B cell (primary cell): ENCODE results near the gene P2RX3. TPM values are rescaled to one million over a fixed set of nuclear protein-coding genes. Genes with fewer than 3 reads are reported as not detected.

Experiments used
- ATAC-seq: fragments of 200-7000 bp; cut with Tn5 transposase; one replicate; pipeline ENCODE4 v1.10.0; 2021; ENCODE audit warnings: low read depth, mild to moderate bottlenecking, moderate number of reproducible peaks, moderate library complexity
- CTCF ChIA-PET: fragments of 350-600 bp; sonication (Branson Sonifier 250); formaldehyde crosslinking; loops from one replicate; lab custom pipeline; 2021; ENCODE audit warnings: antibody characterized with exemption, inconsistent platforms; lab: Charles Lee
- POLR2A ChIA-PET: fragments of 350-600 bp; sonication (Branson Sonifier 250); formaldehyde crosslinking; loops from one replicate; lab custom pipeline; 2021; ENCODE audit warnings: antibody characterized with exemption; lab: Charles Lee
- DNase-seq: peaks from one replicate; pipeline ENCODE4 v3.0.0; 2013
- H2AFZ ChIP-seq: 2 replicates; pipeline ENCODE4 v1.6.1; 2012; ENCODE audit warnings: mild to moderate bottlenecking, low read depth, low read length; ENCODE audit not compliant: insufficient read depth, poor library complexity, severe bottlenecking
- H3K27ac ChIP-seq, 2 donors: 1 replicate in 1 of 2; 2 replicates in 1 of 2; pipeline ENCODE4 v1.5.1; 2012 to 2013; ENCODE audit warnings: low read length in 2 of 2, mild to moderate bottlenecking in 2 of 2, moderate library complexity in 1 of 2
- H3K27me3 ChIP-seq, 4 experiments: fragments of 200-600 bp in 1 of 4; sonication (generic) in 1 of 4; replicated peaks in 1 of 4; 1 replicate in 2 of 4; 2 replicates in 2 of 4; pipeline versions ENCODE4 v1.6.1 to v1.7.0; 2013 to 2016; ENCODE audit warnings: low read length in 3 of 4, mild to moderate bottlenecking in 2 of 4, mixed read lengths in 1 of 4, moderate library complexity in 1 of 4; ENCODE audit not compliant: insufficient read depth in 4 of 4, control insufficient read depth in 3 of 4; ENCODE audit errors: control extremely low read depth in 1 of 4
- H3K36me3 ChIP-seq, 2 experiments: replicated peaks in 1 of 2; 1 replicate in 1 of 2; 2 replicates in 1 of 2; pipeline versions ENCODE4 v1.6.1 to v1.7.1; 2013; ENCODE audit warnings: low read length in 1 of 2; ENCODE audit not compliant: insufficient read depth in 2 of 2, control insufficient read depth in 1 of 2; ENCODE audit errors: control extremely low read depth in 1 of 2, extremely low read depth in 1 of 2
- H3K4me1 ChIP-seq, 2 donors: fragments of 200-600 bp in 1 of 2; sonication (generic) in 1 of 2; 1 replicate in 1 of 2; 2 replicates in 1 of 2; pipeline versions ENCODE4 v1.5.1 to v1.6.1; 2013 to 2017; ENCODE audit warnings: low read length in 2 of 2; ENCODE audit not compliant: control insufficient read depth in 2 of 2, insufficient read depth in 2 of 2
- H3K4me2 ChIP-seq: replicated peaks from 2 replicates; pipeline ENCODE3; 2012; ENCODE audit warnings: mild to moderate bottlenecking, low read depth, low read length; ENCODE audit not compliant: poor library complexity, severe bottlenecking
- H3K4me3 ChIP-seq, 5 experiments: fragments of 200-600 bp in 1 of 5; sonication (generic) in 1 of 5; 1 replicate in 3 of 5; 2 replicates in 2 of 5; pipeline versions ENCODE4 v1.5.1 to v1.7.0; 2011 to 2016; ENCODE audit warnings: low read length in 4 of 5, mild to moderate bottlenecking in 4 of 5, low read depth in 2 of 5, control low read depth in 1 of 5, moderate library complexity in 1 of 5; ENCODE audit not compliant: insufficient read depth in 1 of 5; ENCODE audit errors: control extremely low read depth in 1 of 5, extremely low read depth in 1 of 5
- H3K79me2 ChIP-seq: fragments of 200-600 bp; sonication (generic); one replicate; pipeline ENCODE4 v1.6.0; 2016; ENCODE audit warnings: low read length; ENCODE audit not compliant: control insufficient read depth, insufficient read depth
- H3K9ac ChIP-seq: fragments of 200-600 bp; sonication (generic); 2 replicates; pipeline ENCODE4 v1.6.1; 2017; ENCODE audit warnings: mild to moderate bottlenecking, low read length, moderate library complexity
- H3K9me3 ChIP-seq, 3 donors: one replicate each; pipeline versions ENCODE4 v1.6.1 to v1.7.1; 2013; ENCODE audit warnings: low read length in 2 of 3; ENCODE audit not compliant: control insufficient read depth in 2 of 3, insufficient read depth in 1 of 3; ENCODE audit errors: control extremely low read depth in 1 of 3
- H4K20me1 ChIP-seq: 2 replicates; pipeline ENCODE4 v1.6.0; 2012; ENCODE audit warnings: mild to moderate bottlenecking, low read length; ENCODE audit not compliant: insufficient read depth, control insufficient read depth, poor library complexity, severe bottlenecking
- H3K27ac Mint-ChIP-seq: one replicate; pipeline ENCODE4 v1.8.0; 2021; ENCODE audit warnings: mixed read lengths
- H3K27me3 Mint-ChIP-seq: one replicate; pipeline ENCODE4 v1.8.0; 2021; ENCODE audit warnings: mixed read lengths
- H3K4me1 Mint-ChIP-seq: one replicate; pipeline ENCODE4 v1.8.0; 2021; ENCODE audit warnings: mixed read lengths
- H3K4me3 Mint-ChIP-seq: one replicate; pipeline ENCODE4 v1.8.0; 2021; ENCODE audit warnings: mixed read lengths
- H3K9me3 Mint-ChIP-seq: one replicate; pipeline ENCODE4 v1.8.0; 2022; ENCODE audit warnings: mixed read lengths; ENCODE audit not compliant: insufficient read depth
- EZH2 ChIP-seq: IDR thresholded peaks from 2 replicates; pipeline ENCODE4 v1.6.1; 2012; ENCODE audit warnings: borderline replicate concordance, low read depth, mild to moderate bottlenecking, moderate library complexity, low read length; ENCODE audit not compliant: insufficient read depth, poor library complexity, severe bottlenecking
- WGBS: methylation state at CpG from one replicate; pipeline ENCODE4 v1.1.5; 2013; ENCODE audit warnings: missing lambda C conversion rate; ENCODE audit not compliant: insufficient coverage; 5-methylcytosine and 5-hydroxymethylcytosine counted together
- intact Hi-C: fragments of 100-400 bp; cut with micrococcal nuclease; formaldehyde crosslinking; loops from one replicate; pipeline ENCODE4 v1.10.0; 2022
- polyA plus RNA-seq: library from polyadenylated mRNA; depleted of rRNA; stranded (reverse); fragments of >200 nt; gene quantifications from 2 replicates; pipeline ENCODE4 v1.2.3, GENCODE V29; 2012
- total RNA-seq, 2 donors: library from RNA; stranded (reverse); fragments of 120-200 nt in 1 of 2; gene quantifications; 1 replicate in 1 of 2; 2 replicates in 1 of 2; pipeline versions ENCODE4 v1.2.3 to v1.2.4, GENCODE V29; 2013 to 2022
- TF ChIP-seq, protein P1 (sequence below): fragments of 200-600 bp; IDR thresholded peaks from one replicate; pipeline ENCODE4 v1.8.0; 2022; ENCODE audit warnings: antibody characterized with exemption, mild to moderate bottlenecking

The P2RX3 gene
- total and polyA plus RNA-seq, 2 donors (not counting 1 experiment from before 2014, with no cell fraction given) = not detected

GRCh38 chr11:57390535-57390934, 52.4 kb downstream of the P2RX3 start, which contains the start of gene PRG2:
PRG2 (minus strand) TSS chr11:57390650; CDS start chr11:57389944, 706 bp downstream.
- ChIA-PET POLR2A (no interaction called here), CTCF (no interaction called here)
- Histone ChIP-seq H3K4me1 (no peaks in the 10 kb centered on the region), H3K9ac (no peak within 1 kb of the TSS), H3K79me2 (no peaks in the 10 kb centered on the region), H3K27ac (no peak within 1 kb of the TSS), H3K4me2 (no peak within 1 kb of the TSS), H2AFZ (no peak within 1 kb of the TSS), H4K20me1 (no peaks in the 10 kb centered on the region), H3K4me3 (no peak within 1 kb of the TSS), H3K27me3 (no peaks in the 10 kb centered on the region), H3K36me3 (no peaks in the 10 kb centered on the region), H3K9me3 (no peaks in the 10 kb centered on the region)
- no peak within 1 kb of the TSS for H3K4me3 Mint-ChIP-seq
- H3K9me3 Mint-ChIP-seq = no peaks in the 10 kb centered on the region
- no peaks in the 10 kb centered on the region for H3K4me1 Mint-ChIP-seq
- intact Hi-C loops = no loop called here
- H3K27me3 Mint-ChIP-seq = peaks cover 3% of the 10 kb centered on the region
- no peak within 1 kb of the TSS for H3K27ac Mint-ChIP-seq
- no peak for TF ChIP-seq EZH2
- TF ChIP-seq, protein P1, sequence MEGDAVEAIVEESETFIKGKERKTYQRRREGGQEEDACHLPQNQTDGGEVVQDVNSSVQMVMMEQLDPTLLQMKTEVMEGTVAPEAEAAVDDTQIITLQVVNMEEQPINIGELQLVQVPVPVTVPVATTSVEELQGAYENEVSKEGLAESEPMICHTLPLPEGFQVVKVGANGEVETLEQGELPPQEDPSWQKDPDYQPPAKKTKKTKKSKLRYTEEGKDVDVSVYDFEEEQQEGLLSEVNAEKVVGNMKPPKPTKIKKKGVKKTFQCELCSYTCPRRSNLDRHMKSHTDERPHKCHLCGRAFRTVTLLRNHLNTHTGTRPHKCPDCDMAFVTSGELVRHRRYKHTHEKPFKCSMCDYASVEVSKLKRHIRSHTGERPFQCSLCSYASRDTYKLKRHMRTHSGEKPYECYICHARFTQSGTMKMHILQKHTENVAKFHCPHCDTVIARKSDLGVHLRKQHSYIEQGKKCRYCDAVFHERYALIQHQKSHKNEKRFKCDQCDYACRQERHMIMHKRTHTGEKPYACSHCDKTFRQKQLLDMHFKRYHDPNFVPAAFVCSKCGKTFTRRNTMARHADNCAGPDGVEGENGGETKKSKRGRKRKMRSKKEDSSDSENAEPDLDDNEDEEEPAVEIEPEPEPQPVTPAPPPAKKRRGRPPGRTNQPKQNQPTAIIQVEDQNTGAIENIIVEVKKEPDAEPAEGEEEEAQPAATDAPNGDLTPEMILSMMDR = no peak
- 90% methylated on average over 2 of the region's 2 CpGs for WGBS
- DNase-seq = no peak
- no peak for ATAC-seq

DNA sequence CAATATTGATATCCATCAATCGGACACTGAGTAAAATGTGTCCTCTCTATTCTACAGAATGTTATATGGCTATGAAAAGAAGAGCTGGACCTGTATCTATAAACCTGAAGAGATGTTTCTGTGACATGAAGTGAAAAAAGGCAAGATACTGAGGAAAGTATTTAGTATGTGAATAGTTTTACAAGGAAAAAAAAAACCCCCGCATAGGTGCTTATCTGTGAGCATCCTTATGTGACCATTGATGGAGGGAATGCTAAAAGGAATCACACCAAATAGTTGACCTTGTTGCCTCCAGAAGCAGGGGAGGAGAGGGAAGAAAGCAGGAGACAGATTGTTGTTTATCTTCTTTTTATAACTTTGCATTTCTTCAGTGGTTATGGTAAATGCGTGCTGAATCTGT, 53.0 kb downstream of the P2RX3 start:
- no peak overlapping the region for H3K27ac Mint-ChIP-seq
- intact Hi-C loops = no loop called here
- Histone ChIP-seq H3K4me1 (no peaks in the 10 kb centered on the region), H2AFZ (no peak overlapping the region), H3K36me3 (no peaks in the 10 kb centered on the region), H4K20me1 (no peaks in the 10 kb centered on the region), H3K4me2 (no peak overlapping the region), H3K9ac (no peak overlapping the region), H3K27me3 (no peaks in the 10 kb centered on the region), H3K9me3 (no peaks in the 10 kb centered on the region), H3K4me3 (no peak overlapping the region), H3K79me2 (no peaks in the 10 kb centered on the region), H3K27ac (no peak overlapping the region)
- no peaks in the 10 kb centered on the region for H3K4me1 Mint-ChIP-seq
- no peak overlapping the region for H3K4me3 Mint-ChIP-seq
- WGBS = 100% methylated on average over 1 of the region's 3 CpGs
- no peaks in the 10 kb centered on the region for H3K9me3 Mint-ChIP-seq
- peaks cover 3% of the 10 kb centered on the region for H3K27me3 Mint-ChIP-seq
- no peak for DNase-seq
- POLR2A ChIA-PET = no interaction called here
- CTCF ChIA-PET = no interaction called here
- no peak for TF ChIP-seq EZH2
- TF ChIP-seq, protein P1 = no peak
- no peak for ATAC-seq
